GM12891 (cell line): ENCODE data around the gene OR52R1.

Experiments
- POLR2A ChIP-seq: IDR thresholded peaks from 2 replicates; pipeline ENCODE4 v1.6.1; 2011; ENCODE audit warnings: low read depth, low read length, control low read depth
- POLR2AphosphoS5 ChIP-seq: IDR thresholded peaks from 2 replicates; pipeline ENCODE4 v1.6.1; 2011; ENCODE audit warnings: low read depth, low read length, control low read depth
- POU2F2 ChIP-seq: IDR thresholded peaks from 2 replicates; pipeline ENCODE4 v1.6.1; 2011; ENCODE audit warnings: low read depth, mild to moderate bottlenecking, control low read depth, low read length, moderate library complexity
- SPI1 ChIP-seq: IDR thresholded peaks from 2 replicates; pipeline ENCODE4 v1.6.1; 2011; ENCODE audit warnings: low read depth, low read length, control low read depth
- TAF1 ChIP-seq: IDR thresholded peaks from 2 replicates; pipeline ENCODE4 v1.6.1; 2011; ENCODE audit warnings: low read depth, low read length, control low read depth

- TF ChIP-seq POLR2A (no peak), POLR2AphosphoS5 (no peak), TAF1 (no peak), POU2F2 (no peak), SPI1 (no peak)
These were observed at the start of gene OR52R1 for GRCh38 chr11:4804280-4804679.
